ENCODE measurements around the gene ARAP2. TPM values are rescaled to one million over a fixed set of nuclear protein-coding genes. Genes with fewer than 3 reads are reported as not detected.

Gene ARAP2
- total and polyA plus RNA-seq, 9 of the 15 experiments (the other 6 are each of a cell fraction or from before 2014, with no cell fraction given): 0.03 to 0.35 (median 0.11) TPM; not detected in 4

DNA sequence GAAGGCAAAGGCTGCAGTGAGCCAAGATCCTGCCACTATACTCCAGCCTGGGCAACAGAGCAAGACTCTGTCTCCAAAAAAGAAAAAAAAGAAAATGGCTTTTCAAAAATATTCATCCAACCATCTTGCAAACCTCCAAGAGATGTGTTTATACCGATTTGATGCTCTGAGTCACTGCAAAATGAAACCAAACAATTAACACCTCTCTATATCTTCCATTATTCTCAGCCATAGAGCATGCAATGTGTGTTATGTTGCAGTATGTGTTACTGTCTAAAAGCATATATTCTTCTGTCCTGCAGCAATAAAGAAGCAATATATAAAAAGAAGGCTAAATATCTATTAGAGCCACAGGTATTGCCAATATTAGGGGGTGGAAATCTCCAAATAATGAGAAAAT lies 51.4 kb downstream of the ARAP2 start (continued):
- TF ChIP-seq MAZ (CRISPR knock-in tag; conservative IDR thresholded peaks at IDR 0.05 in 1 of 2, IDR thresholded peaks at IDR 0.05 in 1 of 2): no peak

GRCh38 chr4:36189511-36190226 lies 54.6 kb downstream of the ARAP2 start:
- H3K9me3 ChIP-seq (replicated peaks; ENCODE audit: control insufficient read depth, insufficient read depth, low read depth, low read length): no peaks in the 10 kb centered on the region
- in situ Hi-C loops (cut with MboI): no loop called here
- H2AFZ ChIP-seq (ENCODE audit: low read depth, low read length): no peak overlapping the region
- BruUV-seq (replicated peaks): no TSS peak
- H3K4me1 ChIP-seq (replicated peaks in 1 of 2; ENCODE audit: control insufficient read depth in 2 of 2, insufficient read depth in 2 of 2, low read length in 2 of 2): no peaks in the 10 kb centered on the region
- FAIRE-seq: no peak
- no peak overlapping the region for H3K4me3 ChIP-seq
- TF ChIP-seq ZBTB9 (CRISPR knock-in tag; IDR thresholded peaks at IDR 0.05): no peak
- no peak for TF ChIP-seq ZNF347 (CRISPR knock-in tag; IDR thresholded peaks at IDR 0.05; ENCODE audit: low read depth)
- no peak for TF ChIP-seq ELF1 (tag; IDR thresholded peaks at IDR 0.05)
- TF ChIP-seq NR1H2 (CRISPR knock-in tag; IDR thresholded peaks at IDR 0.05): no peak
- TF ChIP-seq CHCHD3 (CRISPR knock-in tag; IDR thresholded peaks at IDR 0.05): no peak
- TF ChIP-seq KDM4B (IDR thresholded peaks at IDR 0.05; ENCODE audit: borderline replicate concordance in 2 of 2, low read depth in 1 of 2): no peak
- TF ChIP-seq HSF4 (CRISPR knock-in tag; IDR thresholded peaks at IDR 0.05; ENCODE audit: borderline replicate concordance): no peak
- no peak for TF ChIP-seq ELK1 (CRISPR knock-in tag; IDR thresholded peaks at IDR 0.05)
- no peak for TF ChIP-seq POLR2A (conservative IDR thresholded peaks at IDR 0.05)
- no peak for TF ChIP-seq KLF10 (CRISPR knock-in tag; IDR thresholded peaks at IDR 0.05)
- no peak for TF ChIP-seq ATF2 (CRISPR knock-in tag; IDR thresholded peaks at IDR 0.05)
- TF ChIP-seq FOSL1 (tag; conservative IDR thresholded peaks at IDR 0.05): no peak
- POLR2A ChIA-PET: no interaction called here
- WGBS (ENCODE audit: insufficient coverage, low coverage, missing lambda C conversion rate): 3% methylated on average over 3 of the region's 3 CpGs
- no peaks in the 10 kb centered on the region for H3K9me1 ChIP-seq (ENCODE audit: control insufficient read depth, insufficient read depth, low read length)
- no peaks in the 10 kb centered on the region for H3K27me3 ChIP-seq (ENCODE audit: control insufficient read depth in 2 of 2, insufficient read depth in 2 of 2, low read length in 2 of 2)
- H3K79me2 ChIP-seq (ENCODE audit: control insufficient read depth, insufficient read depth, low read length): no peaks in the 10 kb centered on the region
- H3K9ac ChIP-seq (ENCODE audit: insufficient read depth in 1 of 2, low read depth in 2 of 2, low read length in 2 of 2): no peak overlapping the region
- DNase-seq (ENCODE audit: extremely low read depth in 1 of 4, low spot score in 3 of 4): no peak
- H4K20me1 ChIP-seq (replicated peaks; ENCODE audit: control insufficient read depth, insufficient read depth, low read length): no peaks in the 10 kb centered on the region
- H3K4me2 ChIP-seq (ENCODE audit: insufficient read depth, low read length): no peak overlapping the region
- no peak overlapping the region for H3K27ac ChIP-seq (ENCODE audit: extremely low read depth, low read depth, low read length)
- no peak for ATAC-seq
- no peaks in the 10 kb centered on the region for H3K36me3 ChIP-seq (ENCODE audit: control insufficient read depth, insufficient read depth, low read length)
- intact Hi-C loops (cut with micrococcal nuclease): no loop called here
- CTCF ChIA-PET (ENCODE audit: low intra/inter-chr PET ratio): no interaction called here
